Measurements from ENCODE around the gene KIF19.

Gene KIF19

GRCh38 chr17:74367206-74367605 is 41.2 kb downstream of the KIF19 start, which contains the start of gene GPR142:
GPR142 (plus strand) TSS chr17:74367506; CDS start chr17:74369541, 2,035 bp downstream.
- FAIRE-seq, result no peak

GRCh38 chr17:74368341-74369081 is 42.5 kb downstream of the KIF19 start:
- FAIRE-seq, result no peak

DNA sequence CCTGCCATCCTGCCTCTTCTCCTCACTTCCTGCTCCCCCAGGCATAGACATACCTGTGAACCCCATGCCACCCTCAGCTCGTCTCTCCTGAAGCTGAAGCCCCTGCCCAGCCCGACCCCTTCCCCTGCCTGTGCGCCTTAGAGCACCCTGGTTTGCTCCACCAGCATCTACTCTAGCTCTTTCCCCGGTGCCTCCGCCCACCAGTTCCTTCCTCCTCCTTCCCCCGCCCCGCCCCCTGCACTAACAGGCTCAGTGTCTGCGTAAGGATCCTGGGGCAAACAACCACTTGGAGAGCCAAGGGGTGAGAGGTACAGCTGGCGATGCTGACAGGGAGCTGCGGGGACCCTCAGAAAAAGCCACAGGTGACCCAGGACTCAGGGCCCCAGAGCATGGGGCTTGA is 43.2 kb downstream of the KIF19 start:
- no peak for FAIRE-seq

- no peak for FAIRE-seq
Measured at GRCh38 chr17:74369665-74370490, 43.9 kb downstream of the KIF19 start.

DNA sequence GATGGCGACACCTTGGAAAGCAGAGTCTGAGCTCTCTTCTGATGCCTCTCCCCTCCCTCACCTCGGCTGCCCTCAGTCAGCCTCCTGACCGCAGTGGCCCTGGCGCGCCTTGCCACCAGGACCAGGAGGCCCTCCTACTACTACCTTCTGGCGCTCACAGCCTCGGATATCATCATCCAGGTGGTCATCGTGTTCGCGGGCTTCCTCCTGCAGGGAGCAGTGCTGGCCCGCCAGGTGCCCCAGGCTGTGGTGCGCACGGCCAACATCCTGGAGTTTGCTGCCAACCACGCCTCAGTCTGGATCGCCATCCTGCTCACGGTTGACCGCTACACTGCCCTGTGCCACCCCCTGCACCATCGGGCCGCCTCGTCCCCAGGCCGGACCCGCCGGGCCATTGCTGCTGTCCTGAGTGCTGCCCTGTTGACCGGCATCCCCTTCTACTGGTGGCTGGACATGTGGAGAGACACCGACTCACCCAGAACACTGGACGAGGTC is 45.7 kb downstream of the KIF19 start:
- no peak for FAIRE-seq

DNA sequence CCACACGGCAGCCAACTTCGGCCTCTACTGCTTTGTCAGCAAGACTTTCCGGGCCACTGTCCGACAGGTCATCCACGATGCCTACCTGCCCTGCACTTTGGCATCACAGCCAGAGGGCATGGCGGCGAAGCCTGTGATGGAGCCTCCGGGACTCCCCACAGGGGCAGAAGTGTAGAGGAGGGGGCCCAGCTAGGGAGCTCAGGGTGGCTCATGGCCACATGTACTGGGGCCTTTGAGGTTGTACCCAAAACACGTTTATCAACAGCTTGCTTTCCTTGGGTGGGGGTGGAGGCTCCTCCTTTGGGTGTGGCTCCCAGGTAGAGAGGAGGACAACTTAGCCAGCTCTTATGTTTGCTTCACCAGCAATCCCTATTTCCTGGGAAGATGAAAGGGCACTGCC is 46.4 kb downstream of the KIF19 start:
- no peak for FAIRE-seq

DNA sequence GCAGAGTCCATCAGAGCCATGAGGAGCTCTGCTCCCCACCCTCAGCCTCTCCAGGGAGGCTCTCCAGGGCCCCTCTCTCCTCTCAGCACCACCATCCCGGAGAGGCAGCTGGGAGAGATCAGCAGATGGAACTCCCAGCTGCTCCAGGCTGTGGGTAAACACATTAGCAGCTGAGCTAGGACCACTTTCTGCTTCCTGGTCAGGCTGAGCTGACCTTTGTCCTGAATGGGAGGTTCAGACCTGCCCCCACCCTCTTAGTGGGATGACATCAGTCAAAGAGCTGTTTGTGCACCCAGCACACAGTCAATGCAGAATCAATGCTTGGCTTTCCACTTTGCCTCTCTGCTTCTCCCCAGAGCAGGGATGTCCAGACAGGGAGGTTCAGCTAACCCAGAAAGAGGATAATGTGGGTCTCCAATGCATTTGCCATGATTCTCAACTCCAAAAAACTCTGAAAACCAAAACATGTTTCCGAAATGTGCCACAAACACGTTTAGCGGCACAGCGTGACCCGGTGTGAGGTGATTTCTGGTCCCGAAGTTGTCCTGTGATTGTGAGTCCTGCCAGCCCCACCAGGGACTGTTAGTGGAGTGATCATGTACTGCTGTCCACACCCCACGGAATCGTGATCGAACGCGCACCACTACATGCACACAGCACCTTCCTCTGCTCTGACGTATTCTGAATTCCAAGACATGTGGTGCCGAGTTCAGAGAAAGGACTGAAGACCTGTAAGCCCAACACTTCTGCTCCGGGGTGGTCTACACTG is 48.0 kb downstream of the KIF19 start:
- FAIRE-seq, result no peak

DNA sequence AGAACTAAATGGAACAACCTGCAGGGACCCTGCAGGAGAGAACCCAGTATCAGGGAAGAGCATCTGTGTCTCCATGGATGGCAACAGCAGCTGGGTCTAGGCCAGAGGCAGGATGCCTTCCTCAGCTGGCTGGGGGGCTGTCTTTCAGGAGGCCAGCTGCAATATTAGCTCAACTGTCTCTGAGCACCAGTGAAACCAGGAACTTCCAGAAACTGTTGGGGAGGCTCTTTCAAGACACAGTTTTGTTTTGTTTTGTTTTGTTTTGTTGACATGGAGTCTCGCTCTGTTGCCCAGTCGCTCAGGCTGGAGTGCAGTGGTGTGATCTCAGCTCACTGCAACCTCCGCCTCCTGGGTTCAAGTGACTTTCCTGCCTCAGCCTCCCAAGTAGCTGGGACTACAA is 48.8 kb downstream of the KIF19 start:
- no peak for FAIRE-seq

GRCh38 chr17:74379495-74380085 is 53.6 kb downstream of the KIF19 start:
- no peak for FAIRE-seq

- no peak for FAIRE-seq
Measured at GRCh38 chr17:74380086-74380958, 54.3 kb downstream of the KIF19 start.

DNA sequence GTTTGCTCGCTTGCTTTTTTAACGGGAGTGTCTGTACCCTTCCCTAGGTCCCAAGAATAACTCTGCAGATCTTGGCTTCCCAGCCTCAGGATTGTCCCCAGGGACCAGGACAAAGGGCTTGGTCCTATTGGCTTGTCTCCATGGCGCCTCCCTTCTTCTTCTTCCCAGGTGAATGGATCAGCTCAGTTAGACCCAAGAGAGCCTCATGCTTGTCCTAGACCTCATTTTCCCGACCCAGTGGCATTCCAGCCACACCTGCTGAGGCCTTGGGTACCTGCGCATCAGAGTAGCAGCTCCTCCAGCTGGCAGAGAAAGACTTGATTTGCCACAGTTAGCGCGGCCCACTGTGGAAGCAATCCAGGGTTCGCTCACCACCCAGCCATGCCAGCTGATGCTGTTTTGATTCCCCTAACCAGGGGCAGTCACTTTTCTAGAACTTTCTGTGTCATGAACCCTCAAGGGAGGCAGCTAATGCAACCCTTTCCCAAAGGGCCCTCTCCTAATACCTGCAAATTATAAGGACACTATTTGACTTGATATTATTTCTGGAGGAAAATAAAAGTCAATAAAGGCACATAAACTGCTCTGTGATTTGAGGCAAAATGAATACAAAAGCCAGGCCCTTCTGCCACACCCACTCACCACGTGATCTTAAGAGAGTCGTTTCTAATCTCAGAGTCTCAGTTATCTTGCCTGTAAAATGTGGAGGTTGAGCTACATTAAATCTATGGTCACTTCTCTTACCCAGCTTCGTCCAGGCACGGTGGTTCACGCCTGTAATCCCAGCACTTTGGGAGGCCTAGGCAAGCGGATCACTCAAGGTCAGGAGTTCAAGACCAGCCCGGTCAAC is 55.2 kb downstream of the KIF19 start:
- no peak for FAIRE-seq

DNA sequence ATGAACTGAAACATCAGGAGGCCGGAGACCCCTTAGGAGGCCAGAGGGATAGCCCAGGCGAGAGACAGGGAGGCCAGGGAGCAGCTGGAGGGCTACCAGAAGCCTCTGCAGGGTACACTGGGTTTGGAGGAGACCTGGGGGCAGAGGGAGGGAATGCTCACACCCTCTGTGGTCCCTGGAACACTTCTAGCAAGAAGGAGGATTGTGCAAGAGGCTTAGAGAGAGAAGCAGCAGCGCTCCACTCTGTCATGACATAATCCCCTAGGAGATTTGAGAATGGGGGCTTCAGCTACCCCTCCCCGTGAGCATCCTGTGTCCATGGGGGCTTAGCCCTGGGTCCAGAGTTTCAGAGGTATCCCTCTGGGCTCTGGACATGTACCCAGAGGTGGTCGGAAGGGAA is 57.1 kb downstream of the KIF19 start:
- no peak for FAIRE-seq

GRCh38 chr17:74385201-74385600 is 59.2 kb downstream of the KIF19 start:
- FAIRE-seq, result no peak

GRCh38 chr17:74386386-74386785 is 60.4 kb downstream of the KIF19 start:
- FAIRE-seq, result no peak

GRCh38 chr17:74387365-74388218 is 61.6 kb downstream of the KIF19 start:
- FAIRE-seq, result no peak

DNA sequence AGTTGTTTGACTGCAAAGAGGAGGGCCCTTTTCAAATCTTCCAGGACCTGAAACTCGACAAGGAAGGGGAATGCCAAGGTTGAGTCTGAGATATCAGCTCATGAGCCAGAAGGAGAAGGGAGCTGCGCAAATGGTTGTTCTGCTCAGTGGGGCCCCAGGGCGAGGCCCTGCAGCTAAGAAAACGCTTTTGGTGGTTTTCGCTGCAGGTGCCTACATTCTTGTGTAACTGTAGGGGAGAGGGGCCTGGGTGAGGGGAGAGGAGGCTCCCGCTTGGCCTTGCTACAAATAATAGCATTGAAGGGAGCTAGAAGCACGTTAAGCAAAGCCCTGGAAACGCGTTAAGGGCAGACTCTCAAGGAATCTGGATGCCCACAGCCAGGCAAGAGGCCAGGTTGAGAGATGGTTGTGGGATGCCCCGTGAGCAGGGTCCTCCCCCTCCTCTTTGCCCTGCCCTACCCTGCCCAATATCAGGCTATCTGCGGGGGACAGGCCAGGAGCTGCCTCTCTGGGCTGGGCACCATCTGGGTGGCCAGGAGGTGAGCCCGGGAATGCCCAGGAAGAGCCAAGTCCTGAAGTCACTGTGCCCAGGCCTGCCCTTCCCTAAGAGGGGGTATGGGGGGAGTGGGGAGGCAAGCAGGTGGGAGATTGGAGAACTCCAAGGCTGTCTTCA is 63.2 kb downstream of the KIF19 start:
- FAIRE-seq, result no peak

DNA sequence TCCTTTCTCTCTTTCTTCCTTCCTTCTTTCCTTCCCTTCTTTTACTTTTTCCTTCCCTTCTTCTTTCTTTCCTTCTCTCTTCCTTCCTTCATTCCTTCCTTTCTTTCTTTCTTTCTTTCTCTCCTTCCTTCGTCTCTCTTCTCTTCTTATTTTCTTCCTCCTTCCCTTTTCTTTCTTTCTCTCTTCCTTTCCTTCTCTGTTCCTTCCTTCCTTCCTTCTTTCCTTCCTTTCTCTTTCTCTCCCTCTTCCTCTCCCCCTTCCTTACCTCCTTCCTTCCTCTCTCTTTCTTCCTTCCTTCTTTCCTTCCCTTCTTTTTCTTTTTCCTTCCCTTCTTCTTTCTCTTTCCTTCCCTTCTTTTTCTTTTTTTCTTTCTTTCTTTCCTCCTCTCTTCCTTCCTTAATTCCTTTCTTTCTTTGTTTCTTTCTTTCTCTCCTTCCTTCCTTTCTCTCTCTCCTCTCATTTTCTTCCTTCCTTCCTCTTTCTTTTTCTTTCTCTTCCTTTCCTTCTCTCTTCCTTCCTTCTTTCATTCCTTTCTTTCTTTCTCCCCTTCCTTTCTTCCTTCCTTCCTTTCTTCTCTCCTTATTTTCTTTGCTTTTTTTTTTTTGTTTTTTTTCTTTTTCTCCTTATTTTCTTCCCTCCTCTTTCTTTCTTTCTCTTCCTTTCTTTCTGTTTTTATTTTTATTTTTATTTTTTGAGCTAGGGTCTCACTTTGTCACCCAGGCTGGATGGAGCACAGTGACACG is 64.1 kb downstream of the KIF19 start:
- no peak for FAIRE-seq
